Mucosa of gallbladder (tissue), 1 donor: ENCODE measurements around the gene CIITA. TPM values are rescaled to one million over a fixed set of nuclear protein-coding genes. Genes with fewer than 3 reads are reported as not detected.

ENCODE experiments used
- DNase-seq: peaks from one replicate; pipeline ENCODE4 v3.0.0-alpha.2; 2020; ENCODE audit warnings: low spot score
- total RNA-seq: library from RNA; stranded (reverse); gene quantifications from one replicate; pipeline ENCODE4 v1.2.1, GENCODE V29; 2021
- donor health status: DM: no; HTN: no; CAD: no.

The CIITA gene
- total RNA-seq, 1 donor from 2014 or later, result 26.9 TPM

DNA sequence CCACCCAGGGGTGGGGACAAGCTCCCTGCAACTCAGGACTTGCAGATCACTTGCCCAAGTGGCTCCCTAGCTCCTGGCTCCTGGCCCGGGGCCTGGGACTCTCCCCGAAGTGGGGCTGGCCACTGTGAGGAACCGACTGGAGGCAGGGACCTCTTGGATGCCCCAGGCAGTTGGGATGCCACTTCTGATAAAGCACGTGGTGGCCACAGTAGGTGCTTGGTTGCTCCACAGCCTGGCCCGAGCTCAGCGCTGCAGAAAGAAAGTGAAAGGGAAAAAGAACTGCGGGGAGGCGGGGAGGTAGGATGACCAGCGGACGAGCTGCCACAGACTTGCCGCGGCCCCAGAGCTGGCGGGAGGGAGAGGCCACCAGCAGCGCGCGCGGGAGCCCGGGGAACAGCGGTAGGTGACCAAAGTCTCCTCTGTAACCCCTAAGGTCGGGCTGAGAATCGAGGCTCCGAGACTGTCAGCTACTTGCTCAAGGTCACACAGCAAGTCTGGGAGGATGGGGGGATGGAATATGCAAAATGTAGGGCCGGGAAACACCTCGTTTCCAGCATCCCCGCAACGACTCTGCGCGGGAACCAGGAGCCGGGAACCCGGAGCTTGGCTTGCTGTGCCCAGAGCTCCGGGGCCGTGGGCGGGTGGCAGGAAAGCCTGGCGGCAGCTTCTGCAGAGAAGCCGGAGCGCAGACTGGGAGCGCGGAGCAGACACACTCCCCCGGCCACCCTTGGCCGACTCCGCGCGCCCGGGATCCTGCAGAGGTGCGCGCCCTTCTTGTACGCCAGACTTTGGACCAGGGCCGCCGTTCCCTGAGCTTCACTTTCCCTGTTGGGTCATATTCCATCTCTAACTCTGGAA, 1.9 kb downstream of the CIITA start:
- DNase-seq, result peak; percentile 51

DNA sequence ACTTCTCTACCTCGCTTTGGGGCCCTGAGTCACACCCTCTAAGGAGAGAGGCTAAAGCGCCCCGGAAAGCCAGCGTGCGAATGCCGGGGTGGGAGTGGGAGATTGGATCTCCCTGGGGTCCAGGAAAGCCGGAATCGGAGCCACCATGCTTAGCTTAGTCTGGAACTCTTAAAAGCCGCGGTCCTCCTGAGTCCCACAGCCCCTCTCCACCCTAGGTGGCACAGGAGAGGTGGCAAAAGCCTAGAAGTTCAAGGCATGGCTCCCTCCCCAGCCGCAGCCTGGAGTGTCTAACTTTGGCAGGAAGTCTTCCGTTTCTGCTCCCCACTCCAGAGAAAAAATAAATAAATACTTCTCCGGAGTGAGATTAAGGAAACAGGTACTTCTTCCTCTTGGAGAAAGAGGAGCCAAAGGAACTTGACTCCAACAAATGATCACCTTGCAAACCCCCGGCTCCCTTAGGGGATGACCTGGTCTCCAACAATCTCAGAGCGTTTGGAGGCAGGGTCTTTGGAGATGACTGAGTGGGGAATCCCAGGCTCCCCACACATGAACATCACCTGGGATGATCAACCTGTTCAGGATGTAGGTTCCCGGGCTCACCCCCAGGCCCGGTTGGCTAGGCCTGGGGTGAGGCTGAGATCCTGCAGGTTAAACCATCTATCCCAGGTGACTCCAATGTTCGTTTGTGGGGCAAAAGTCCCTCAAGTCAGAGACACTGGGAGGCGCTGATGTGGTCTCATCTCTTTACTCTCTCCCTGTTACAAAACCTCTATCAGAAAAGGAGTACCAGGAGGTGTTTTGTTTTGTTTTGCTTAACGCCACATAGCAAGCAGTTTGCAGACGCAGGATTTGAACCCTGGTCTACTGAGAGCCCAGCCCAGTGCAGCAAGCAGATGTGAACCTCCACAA, 2.9 kb downstream of the CIITA start:
- no peak for DNase-seq

DNA sequence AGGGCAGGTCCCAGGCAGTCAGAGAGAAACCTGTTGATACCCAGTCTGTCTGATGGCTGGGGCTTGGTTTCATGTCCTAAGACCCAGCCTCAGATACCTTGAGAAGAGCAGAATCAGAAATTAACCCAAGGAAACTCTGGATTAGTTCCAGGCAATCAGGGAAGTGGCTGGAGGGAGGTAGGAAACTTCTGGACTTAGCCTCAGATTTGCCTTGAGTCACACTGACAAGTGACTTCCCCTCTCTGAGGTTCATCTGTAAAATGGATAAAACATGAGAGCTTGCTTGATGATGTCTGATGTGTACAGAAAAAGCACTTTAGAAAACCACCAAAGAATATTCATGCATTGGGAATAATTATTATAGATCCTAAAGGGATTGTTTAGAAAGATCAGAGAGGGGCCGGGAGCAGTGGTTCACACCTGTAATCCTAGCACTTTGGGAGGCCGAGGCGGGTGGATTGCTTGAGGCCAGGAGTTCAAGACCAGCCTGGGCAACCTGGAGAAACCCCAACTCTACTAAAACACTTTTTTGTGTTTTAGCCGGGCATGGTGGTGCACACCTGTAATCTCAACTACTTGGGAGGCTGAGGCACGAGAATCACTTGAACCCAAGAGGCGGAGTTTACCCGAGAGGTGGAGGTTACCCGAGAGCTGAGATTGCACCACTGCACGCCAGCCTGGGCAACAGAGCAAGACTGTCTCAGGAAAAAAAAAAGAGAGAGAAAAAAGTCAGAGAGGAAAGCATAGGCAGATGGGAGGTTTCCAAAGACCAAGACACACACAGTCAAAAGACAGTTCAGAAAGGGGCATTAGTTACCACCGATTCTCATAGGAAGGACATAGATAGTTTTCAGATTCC, 3.8 kb downstream of the CIITA start:
- DNase-seq, result no peak

DNA sequence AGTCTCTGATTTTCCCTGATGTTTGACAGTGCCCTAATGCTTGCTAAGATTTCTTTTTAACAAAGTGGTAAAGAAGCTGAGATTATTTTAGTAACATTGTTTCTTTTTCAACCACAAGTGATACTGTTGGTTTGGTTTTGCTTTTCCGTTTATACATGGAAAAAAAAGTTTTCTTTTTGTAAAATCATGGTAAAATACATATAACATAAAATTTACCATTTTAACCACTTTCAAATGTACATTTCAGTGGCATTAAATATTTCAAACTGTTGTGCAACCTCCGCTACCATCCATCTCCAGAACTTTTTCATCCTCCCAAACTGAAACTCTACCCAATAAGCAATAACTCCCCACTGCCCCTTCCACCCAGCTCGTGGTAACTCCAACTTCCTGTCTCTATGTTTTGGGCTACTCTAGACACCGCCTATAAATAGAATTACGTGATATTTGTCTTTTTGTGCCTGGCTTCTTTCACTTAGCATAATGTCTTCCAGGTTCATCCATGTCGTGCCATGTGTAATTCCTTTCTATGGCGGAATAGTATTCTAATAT, 4.6 kb downstream of the CIITA start:
- no peak for DNase-seq

DNA sequence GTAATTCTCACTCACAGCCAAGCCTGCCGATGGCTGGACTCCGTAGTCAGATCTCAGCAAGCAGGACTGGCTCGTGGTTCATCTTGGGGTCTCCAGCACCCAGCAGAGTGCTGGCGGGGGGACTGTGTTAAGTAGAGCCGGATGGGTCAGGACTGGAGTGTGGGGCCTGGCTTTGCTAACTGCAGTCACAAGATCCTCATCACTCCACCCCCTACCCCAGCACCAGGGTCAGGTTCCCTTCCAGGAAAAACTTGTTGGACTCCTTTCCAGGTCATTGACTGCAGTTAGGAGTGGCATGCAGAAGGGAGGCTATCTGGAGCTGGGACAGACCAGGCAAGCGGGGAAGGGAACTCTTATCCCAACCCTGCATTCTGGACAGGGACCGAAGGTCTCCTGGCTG, 6.0 kb downstream of the CIITA start:
- DNase-seq, result peak; percentile 63

DNA sequence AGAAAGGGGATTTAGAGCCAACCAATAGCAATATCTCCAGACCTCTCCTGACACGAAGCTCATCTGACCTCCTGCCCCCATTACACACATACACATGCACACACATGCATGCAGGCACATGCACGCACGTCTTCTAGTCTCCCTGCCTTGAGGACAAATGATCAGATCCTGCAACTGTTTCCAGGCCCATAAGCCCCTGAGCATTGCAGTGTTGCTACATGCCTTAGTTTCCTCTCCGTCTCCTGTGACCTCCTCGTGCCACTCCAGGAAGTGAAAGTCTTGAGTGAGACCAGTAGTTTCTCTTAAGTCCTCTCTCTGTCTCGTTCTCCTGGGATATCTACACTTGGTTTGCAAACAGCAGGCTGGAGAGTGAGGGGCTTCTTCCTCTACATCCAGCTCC, 8.2 kb downstream of the CIITA start:
- DNase-seq, result no peak

DNA sequence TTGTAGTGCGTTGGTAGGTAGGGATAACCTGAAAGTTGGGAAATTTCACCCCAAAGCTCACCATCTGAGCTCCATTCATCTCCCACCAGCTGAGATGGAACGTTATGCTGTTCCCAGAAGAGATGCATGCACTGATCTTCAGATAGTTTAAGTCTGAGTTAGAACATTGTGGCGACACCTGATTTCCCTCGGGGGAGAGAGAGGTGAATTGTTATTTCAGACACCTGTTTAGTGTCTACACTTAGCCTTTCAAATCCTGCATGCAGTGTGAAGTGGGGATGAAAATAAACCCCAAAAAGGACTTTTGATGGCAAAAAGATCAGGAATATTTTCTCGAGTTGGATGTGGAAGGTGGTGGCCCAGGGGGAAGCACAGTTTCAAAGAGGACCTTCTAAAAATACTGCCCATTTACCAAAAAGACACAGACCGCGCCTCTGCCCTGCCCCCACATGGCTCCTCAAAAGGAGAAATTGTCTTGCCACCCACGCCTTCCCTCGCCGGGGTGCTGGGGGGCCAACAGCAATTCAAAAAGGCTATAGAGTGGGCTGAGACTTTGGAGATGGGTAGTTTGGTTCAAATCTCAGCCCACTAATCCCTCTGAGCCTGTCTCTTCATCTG, 11.4 kb downstream of the CIITA start:
- DNase-seq, result no peak

DNA sequence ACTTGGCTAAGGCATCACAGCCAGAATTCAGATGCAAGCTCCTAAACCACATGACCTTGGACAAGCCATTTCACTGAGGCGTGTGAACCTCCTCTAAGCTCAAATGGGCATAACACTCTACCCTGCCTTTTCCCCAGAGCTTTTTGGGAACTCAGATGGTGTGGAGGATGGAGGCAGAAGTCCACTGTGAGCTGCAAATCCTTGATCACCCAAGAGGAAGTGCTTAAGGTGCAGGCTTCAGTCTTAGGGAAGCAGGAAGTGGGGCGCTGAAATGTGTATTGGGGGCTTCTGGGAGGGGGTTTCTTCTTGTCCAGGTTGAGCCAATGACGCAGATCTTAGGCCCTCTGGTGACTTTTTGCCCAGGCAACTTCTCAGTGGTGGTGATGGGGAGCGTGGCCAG, 12.9 kb downstream of the CIITA start:
- DNase-seq, result no peak

DNA sequence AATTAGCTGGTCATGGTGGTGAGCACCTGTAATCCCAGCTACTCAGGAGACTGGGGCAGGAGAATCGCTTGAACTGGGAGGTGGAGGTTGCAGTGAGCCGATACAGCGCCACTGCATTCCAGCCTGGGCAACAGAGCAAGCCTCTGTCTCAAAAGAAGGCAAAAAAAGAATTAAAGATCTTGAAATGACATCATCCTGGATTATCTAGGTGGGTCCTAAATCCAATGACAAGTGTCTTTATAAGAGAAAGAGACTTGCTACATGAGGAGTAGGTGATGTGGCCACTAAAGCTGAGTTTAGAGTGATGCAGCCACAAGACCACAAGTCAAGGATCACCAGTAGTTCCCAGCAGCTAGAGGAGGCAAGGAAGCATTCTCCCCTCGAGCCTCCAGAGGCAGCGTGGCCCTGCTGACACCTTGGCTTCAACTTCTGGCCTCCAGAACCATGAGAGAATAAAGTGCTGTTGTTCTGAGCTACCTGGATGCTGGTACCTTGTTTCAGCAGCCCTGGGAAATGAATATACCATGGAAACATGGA, 15.8 kb downstream of the CIITA start:
- DNase-seq, result no peak

DNA sequence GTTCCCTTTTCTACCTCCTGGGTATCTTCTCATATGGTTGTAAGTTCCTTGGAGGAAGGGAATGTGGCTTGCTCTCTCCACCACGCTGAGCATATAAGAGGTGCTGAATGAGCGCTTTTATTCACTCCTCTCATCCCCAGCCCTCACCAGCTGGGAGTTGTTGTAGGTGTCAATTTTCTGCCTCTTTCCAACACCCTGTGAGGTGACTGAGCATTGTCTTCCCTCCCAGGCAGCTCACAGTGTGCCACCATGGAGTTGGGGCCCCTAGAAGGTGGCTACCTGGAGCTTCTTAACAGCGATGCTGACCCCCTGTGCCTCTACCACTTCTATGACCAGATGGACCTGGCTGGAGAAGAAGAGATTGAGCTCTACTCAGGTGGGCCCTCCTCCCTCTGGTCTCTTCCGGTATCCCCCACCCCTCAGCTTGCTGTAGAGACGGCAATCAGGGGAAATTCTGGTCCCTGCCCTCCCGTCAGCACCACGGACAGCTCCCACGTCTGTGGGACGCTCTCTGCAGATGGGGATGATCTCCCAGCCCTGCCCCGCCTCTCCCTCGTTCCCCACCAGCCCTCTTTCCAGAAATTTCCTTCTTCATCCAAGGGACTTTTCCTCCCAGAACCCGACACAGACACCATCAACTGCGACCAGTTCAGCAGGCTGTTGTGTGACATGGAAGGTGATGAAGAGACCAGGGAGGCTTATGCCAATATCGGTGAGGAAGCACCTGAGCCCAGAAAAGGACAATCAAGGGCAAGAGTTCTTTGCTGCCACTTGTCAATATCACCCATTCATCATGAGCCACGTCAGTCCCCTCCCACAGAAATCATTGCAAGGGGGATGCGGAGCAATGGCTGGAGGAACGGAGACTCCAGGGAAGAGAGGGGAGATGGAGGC, 18.3 kb downstream of the CIITA start:
- DNase-seq, result peak; percentile 48

DNA sequence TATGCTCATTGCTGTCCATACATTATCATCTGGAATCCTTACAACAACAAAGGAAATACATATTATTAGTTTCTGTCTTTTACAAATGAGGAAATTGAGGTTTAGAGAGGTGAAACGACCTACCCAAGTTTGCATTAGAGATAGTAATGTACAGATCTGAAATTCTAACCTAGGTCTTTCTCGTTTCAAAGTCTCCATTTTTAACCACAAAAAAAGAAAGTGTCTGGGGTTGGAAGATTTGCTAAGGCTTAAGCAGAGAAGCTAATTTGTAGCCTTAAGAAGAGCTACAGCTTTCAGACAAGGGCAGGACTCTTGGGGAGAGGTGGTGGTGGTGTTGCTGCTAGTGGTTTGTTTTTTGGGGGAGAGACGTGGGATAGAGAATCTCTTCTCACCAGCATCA, 19.2 kb downstream of the CIITA start:
- DNase-seq, result no peak

DNA sequence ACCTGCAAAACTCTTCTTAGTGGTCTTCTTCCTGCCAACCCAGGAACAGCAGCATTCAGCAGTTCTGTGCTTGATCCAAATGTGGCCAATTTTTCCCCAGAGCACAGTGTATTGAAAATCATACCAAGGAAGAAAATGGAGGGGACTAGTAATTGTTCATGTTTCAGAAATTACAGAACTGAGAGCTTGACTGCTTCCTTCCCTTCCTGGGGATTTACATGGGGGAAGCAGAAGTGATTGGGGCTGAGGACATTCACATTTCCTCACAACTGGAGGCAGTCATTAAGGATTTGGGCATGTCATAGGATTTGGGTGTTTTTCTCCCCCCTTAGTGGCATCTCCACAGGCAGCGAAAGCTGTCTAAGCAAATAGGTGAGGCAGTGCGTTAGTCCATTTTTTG, 19.7 kb downstream of the CIITA start:
- no peak for DNase-seq

DNA sequence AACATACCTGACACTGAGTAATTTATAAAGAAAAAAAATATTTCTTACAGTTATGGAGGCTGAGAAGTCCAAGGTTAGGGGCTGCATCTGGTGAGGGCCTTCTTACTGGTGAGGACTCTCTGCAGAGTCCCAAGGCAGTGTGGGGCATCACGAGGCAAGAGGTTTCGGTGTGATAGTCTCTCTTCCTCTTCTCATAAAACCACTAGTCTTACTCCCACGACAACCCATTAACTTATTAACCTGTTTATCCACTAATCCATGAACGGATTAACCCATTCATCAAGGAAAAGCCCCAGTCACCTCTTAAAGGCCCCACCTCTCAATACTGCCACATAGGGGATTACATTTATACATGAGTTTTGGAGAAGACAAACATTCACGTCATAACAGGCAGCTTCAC, 20.1 kb downstream of the CIITA start:
- no peak for DNase-seq

DNA sequence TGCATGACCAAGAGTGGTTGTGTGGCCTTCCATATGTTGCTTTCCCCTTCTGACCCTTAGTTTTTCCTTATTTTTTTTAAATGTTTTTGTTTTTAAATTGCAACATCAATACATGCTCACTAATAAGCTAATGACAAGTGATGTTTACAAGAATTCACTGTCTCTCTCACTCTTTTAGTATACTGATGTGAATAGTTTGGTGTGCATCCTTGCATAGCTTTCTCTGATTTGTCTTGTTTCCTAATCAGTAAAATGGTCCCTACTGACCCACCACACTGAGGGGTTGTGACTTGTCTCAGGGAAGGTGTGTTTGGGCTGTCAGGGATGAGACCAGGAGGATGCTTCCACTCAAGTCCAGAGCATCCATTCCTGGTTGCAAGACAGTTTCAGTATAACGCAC, 26.0 kb downstream of the CIITA start:
- no peak for DNase-seq

DNA sequence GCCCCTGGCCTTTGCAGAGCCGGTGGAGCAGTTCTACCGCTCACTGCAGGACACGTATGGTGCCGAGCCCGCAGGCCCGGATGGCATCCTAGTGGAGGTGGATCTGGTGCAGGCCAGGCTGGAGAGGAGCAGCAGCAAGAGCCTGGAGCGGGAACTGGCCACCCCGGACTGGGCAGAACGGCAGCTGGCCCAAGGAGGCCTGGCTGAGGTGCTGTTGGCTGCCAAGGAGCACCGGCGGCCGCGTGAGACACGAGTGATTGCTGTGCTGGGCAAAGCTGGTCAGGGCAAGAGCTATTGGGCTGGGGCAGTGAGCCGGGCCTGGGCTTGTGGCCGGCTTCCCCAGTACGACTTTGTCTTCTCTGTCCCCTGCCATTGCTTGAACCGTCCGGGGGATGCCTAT, 29.5 kb downstream of the CIITA start:
- no peak for DNase-seq

DNA sequence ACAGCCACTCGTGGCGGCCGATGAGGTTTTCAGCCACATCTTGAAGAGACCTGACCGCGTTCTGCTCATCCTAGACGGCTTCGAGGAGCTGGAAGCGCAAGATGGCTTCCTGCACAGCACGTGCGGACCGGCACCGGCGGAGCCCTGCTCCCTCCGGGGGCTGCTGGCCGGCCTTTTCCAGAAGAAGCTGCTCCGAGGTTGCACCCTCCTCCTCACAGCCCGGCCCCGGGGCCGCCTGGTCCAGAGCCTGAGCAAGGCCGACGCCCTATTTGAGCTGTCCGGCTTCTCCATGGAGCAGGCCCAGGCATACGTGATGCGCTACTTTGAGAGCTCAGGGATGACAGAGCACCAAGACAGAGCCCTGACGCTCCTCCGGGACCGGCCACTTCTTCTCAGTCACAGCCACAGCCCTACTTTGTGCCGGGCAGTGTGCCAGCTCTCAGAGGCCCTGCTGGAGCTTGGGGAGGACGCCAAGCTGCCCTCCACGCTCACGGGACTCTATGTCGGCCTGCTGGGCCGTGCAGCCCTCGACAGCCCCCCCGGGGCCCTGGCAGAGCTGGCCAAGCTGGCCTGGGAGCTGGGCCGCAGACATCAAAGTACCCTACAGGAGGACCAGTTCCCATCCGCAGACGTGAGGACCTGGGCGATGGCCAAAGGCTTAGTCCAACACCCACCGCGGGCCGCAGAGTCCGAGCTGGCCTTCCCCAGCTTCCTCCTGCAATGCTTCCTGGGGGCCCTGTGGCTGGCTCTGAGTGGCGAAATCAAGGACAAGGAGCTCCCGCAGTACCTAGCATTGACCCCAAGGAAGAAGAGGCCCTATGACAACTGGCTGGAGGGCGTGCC, 30.1 kb downstream of the CIITA start:
- DNase-seq, result no peak

DNA sequence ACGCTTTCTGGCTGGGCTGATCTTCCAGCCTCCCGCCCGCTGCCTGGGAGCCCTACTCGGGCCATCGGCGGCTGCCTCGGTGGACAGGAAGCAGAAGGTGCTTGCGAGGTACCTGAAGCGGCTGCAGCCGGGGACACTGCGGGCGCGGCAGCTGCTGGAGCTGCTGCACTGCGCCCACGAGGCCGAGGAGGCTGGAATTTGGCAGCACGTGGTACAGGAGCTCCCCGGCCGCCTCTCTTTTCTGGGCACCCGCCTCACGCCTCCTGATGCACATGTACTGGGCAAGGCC, 30.7 kb downstream of the CIITA start:
- DNase-seq, result no peak

DNA sequence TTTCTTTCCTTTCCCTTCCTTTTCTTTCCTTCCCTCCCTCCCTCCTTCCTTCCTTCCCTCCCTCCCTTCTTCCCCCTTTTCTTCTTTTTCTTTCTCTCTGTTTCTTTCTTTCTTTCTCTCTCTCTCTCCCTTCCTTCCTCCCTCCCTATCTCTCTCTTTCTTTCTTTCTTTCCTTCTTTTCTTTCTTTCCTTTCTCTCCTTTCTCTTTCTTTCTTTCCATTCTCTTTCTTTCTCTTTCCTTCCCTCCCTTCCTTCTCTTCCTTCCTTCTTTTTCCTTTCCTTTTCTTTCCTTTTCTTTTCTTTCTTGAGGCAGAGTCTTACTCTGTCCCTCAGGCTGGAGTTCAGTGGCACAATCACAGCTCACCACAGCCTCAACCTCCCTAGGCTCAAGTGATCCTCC, 34.3 kb downstream of the CIITA start:
- no peak for DNase-seq

DNA sequence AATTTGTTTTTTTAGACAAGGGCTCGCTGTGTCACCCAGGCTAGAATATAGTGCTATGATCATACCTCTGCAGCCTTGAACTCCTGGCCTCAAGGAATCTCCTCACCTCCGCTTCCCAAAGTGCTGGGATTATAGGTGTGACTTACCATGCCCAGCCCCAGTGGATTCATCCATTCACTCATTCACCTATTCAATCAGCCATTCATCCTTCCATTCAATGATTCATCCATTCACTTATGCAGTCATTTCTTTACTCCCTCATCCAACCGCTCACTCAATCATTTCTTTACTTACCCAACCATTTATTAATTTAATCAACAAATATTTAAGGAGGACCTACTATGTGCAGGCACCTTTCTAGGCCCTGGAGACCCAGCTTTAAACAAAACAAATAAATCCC, 39.5 kb downstream of the CIITA start:
- no peak for DNase-seq
